OCI-LY1 (cell line): Measurements from ENCODE around the gene PRSS8.

Source experiments
- H2AFZ ChIP-seq: fragments of 200-600 bp; sonication (generic), shearing (Covaris generic); 2 replicates; pipeline ENCODE4 v1.6.0; 2014; ENCODE audit warnings: antibody characterized with exemption, mild to moderate bottlenecking, low read length
- H3F3A ChIP-seq: fragments of 200-600 bp; sonication (generic), shearing (Covaris generic); 2 replicates; pipeline ENCODE4 v1.6.0; 2014; ENCODE audit warnings: mild to moderate bottlenecking, antibody characterized with exemption, low read length, moderate library complexity; ENCODE audit not compliant: insufficient read depth
- H3K27ac ChIP-seq: fragments of 200-600 bp; sonication (generic); 2 replicates; pipeline ENCODE4 v1.5.1; 2014; ENCODE audit warnings: low read length, mixed run types, mild to moderate bottlenecking, low read depth; ENCODE audit not compliant: poor library complexity, severe bottlenecking
- H3K27me3 ChIP-seq: fragments of 200-600 bp; sonication (generic); 2 replicates; pipeline ENCODE4 v1.6.0; 2014; ENCODE audit warnings: antibody characterized with exemption, mild to moderate bottlenecking, low read length, moderate library complexity; ENCODE audit not compliant: insufficient read depth
- H3K36me3 ChIP-seq: fragments of 200-600 bp; sonication (generic); 2 replicates; pipeline ENCODE4 v1.6.1; 2014; ENCODE audit warnings: mild to moderate bottlenecking, antibody characterized with exemption, low read length, moderate library complexity, mixed read lengths; ENCODE audit not compliant: insufficient read depth
- H3K4me1 ChIP-seq: fragments of 200-600 bp; sonication (generic); 2 replicates; pipeline ENCODE4 v1.5.1; 2014; ENCODE audit warnings: mild to moderate bottlenecking, low read length, moderate library complexity; ENCODE audit not compliant: insufficient read depth, severe bottlenecking
- H3K4me2 ChIP-seq: fragments of 200-600 bp; sonication (generic), shearing (Covaris generic); 2 replicates; pipeline ENCODE4 v1.6.1; 2014; ENCODE audit warnings: low read length
- H3K4me3 ChIP-seq: fragments of 200-600 bp; sonication (generic); 2 replicates; pipeline ENCODE4 v1.5.1; 2014; ENCODE audit warnings: low read length, low read depth, mild to moderate bottlenecking, mixed read lengths; ENCODE audit not compliant: poor library complexity, severe bottlenecking
- H3K79me2 ChIP-seq: fragments of 200-600 bp; shearing (Covaris generic); 2 replicates; pipeline ENCODE4 v1.6.1; 2016; ENCODE audit warnings: mixed run types, low read length, mixed read lengths; ENCODE audit not compliant: insufficient read depth
- H3K9ac ChIP-seq: fragments of 200-600 bp; sonication (generic), shearing (Covaris generic); 2 replicates; pipeline ENCODE4 v1.6.1; 2014; ENCODE audit warnings: mild to moderate bottlenecking, low read length, mixed read lengths
- H3K9me2 ChIP-seq: fragments of 200-600 bp; sonication (generic), shearing (Covaris generic); 2 replicates; pipeline ENCODE4 v1.6.1; 2014; ENCODE audit warnings: low read depth, mild to moderate bottlenecking, low read length, mixed read lengths
- H3K9me3 ChIP-seq: fragments of 200-600 bp; shearing (Covaris generic); 2 replicates; pipeline ENCODE4 v1.6.1; 2014; ENCODE audit warnings: low read length, mixed read lengths
- H4K20me1 ChIP-seq: fragments of 200-600 bp; sonication (generic), shearing (Covaris generic); 2 replicates; pipeline ENCODE4 v1.6.0; 2016; ENCODE audit warnings: mild to moderate bottlenecking, low read length; ENCODE audit not compliant: insufficient read depth
- EZH2 ChIP-seq: fragments of 200-600 bp; sonication (generic), shearing (Covaris generic); IDR thresholded peaks from 2 replicates; pipeline ENCODE4 v1.8.0; 2017; ENCODE audit warnings: borderline replicate concordance, mixed run types, mild to moderate bottlenecking, antibody characterized with exemption, low read length, moderate library complexity, mixed read lengths
- TF ChIP-seq, protein P1 (sequence below): fragments of 200-600 bp; sonication (generic), shearing (Covaris generic); IDR thresholded peaks from 2 replicates; pipeline ENCODE4 v1.5.1; 2017; ENCODE audit warnings: mild to moderate bottlenecking, antibody characterized with exemption, low read length, moderate library complexity, mixed read lengths

PRSS8 gene

DNA sequence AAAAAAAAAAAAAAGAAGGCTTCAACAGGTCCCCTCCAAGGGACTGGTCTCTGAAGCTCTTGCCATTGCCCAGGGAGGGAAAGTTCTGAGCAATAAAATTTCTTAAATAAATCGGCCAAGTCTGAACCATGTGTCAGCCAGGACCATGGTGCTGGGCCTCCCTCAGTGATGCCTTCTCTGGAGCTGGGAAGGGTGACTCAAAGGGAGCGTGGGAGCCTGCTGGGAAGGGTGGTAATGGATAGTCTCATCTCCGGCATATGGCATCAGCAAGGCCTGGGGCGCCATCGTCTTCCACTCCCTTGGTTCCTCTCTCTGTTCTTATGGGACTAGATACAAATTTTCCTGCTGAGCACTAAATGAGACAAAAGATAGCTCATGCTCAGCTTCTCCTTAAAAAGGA, 43.2 kb downstream of the PRSS8 start:
- peaks cover 16% of the 10 kb centered on the region for H3K4me1 ChIP-seq
- H3K27me3 ChIP-seq, result no peaks in the 10 kb centered on the region
- H4K20me1 ChIP-seq, result no peaks in the 10 kb centered on the region
- H3K9ac ChIP-seq, result no peak overlapping the region
- no peaks in the 10 kb centered on the region for H3K9me3 ChIP-seq
- no peak overlapping the region for H2AFZ ChIP-seq
- TF ChIP-seq, protein P1, sequence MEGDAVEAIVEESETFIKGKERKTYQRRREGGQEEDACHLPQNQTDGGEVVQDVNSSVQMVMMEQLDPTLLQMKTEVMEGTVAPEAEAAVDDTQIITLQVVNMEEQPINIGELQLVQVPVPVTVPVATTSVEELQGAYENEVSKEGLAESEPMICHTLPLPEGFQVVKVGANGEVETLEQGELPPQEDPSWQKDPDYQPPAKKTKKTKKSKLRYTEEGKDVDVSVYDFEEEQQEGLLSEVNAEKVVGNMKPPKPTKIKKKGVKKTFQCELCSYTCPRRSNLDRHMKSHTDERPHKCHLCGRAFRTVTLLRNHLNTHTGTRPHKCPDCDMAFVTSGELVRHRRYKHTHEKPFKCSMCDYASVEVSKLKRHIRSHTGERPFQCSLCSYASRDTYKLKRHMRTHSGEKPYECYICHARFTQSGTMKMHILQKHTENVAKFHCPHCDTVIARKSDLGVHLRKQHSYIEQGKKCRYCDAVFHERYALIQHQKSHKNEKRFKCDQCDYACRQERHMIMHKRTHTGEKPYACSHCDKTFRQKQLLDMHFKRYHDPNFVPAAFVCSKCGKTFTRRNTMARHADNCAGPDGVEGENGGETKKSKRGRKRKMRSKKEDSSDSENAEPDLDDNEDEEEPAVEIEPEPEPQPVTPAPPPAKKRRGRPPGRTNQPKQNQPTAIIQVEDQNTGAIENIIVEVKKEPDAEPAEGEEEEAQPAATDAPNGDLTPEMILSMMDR, result no peak
- no peak for TF ChIP-seq EZH2
- no peaks in the 10 kb centered on the region for H3F3A ChIP-seq
- peaks cover 19% of the 10 kb centered on the region; the same call in 1 of the 2 replicates for H3K36me3 ChIP-seq
- H3K4me3 ChIP-seq, result no peak overlapping the region
- no peak overlapping the region for H3K4me2 ChIP-seq
- H3K9me2 ChIP-seq, result no peaks in the 10 kb centered on the region
- no peaks in the 10 kb centered on the region for H3K79me2 ChIP-seq
- no peak overlapping the region for H3K27ac ChIP-seq

DNA sequence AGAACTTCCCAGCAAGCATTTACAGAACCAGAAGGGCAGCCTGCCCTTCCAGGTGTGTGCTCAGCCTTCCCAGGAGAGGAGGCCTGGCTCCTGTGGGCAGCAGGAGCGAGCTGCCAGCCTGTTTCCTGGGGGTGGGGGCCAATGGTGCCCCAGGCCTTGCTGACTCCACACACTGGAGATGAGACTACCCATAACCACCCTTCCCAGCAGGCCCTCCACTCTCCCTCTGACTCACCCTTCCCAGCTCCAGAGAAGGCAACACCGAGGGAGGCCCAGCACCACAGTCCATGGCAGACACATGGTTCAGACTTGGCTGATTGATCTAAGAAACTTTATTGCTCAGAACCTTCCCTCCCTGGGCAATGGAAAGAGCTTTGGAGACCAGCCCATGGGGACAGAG, 45.0 kb downstream of the PRSS8 start:
- Histone ChIP-seq H3K4me2 (no peak overlapping the region), H3K27me3 (no peaks in the 10 kb centered on the region), H3K36me3 (peaks cover 21% of the 10 kb centered on the region; the same call in 1 of the 2 replicates), H4K20me1 (no peaks in the 10 kb centered on the region), H3F3A (no peaks in the 10 kb centered on the region), H3K4me3 (no peak overlapping the region), H3K9me3 (no peaks in the 10 kb centered on the region), H3K4me1 (peaks cover 13% of the 10 kb centered on the region), H3K9ac (no peak overlapping the region), H3K79me2 (no peaks in the 10 kb centered on the region), H3K9me2 (no peaks in the 10 kb centered on the region), H3K27ac (no peak overlapping the region), H2AFZ (no peak overlapping the region)
- no peak for TF ChIP-seq EZH2
- TF ChIP-seq, protein P1, result no peak

DNA sequence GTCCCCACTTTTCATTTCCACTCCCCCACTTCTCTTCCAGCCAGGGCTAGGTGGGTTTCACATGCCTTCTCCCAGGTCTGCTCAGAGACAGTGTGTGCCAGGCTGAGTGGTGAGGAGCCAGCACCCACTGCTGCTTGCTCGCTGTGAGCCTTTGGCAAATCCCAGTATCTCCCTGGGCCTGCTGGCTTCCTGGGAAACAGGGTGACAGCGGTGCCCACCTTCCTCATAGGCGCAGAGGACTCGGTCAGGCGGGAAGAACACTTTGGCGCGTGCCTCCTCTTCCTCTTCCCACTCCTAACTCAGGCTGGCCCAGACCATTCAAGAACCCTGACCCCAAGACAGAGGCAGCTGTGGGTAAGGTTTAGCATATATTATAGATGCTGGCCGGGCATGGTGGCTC, 46.3 kb downstream of the PRSS8 start:
- no peaks in the 10 kb centered on the region for H3F3A ChIP-seq
- H3K27ac ChIP-seq, result no peak overlapping the region
- H3K79me2 ChIP-seq, result no peaks in the 10 kb centered on the region
- H3K4me3 ChIP-seq, result no peak overlapping the region
- H4K20me1 ChIP-seq, result no peaks in the 10 kb centered on the region
- peaks cover 24% of the 10 kb centered on the region; the same call in 1 of the 2 replicates for H3K36me3 ChIP-seq
- no peaks in the 10 kb centered on the region for H3K27me3 ChIP-seq
- no peaks in the 10 kb centered on the region for H3K9me2 ChIP-seq
- TF ChIP-seq, protein P1, result no peak
- TF ChIP-seq EZH2, result no peak
- no peak overlapping the region for H3K4me2 ChIP-seq
- no peak overlapping the region for H3K9ac ChIP-seq
- peaks cover 7% of the 10 kb centered on the region for H3K4me1 ChIP-seq
- no peaks in the 10 kb centered on the region for H3K9me3 ChIP-seq
- no peak overlapping the region for H2AFZ ChIP-seq
